GM21528 (cell line): ENCODE measurements around the gene USF2.
"Not testable (repeated sequence)": the region's sequence is repeated elsewhere in the genome, so short reads cannot be mapped to it uniquely, and the experiment has no call there.

Experiments
- ATAC-seq: cut with Tn5 transposase; IDR thresholded peaks from one replicate; pipeline ENCODE4 v1.9.1; 2021; ENCODE audit warnings: mild to moderate bottlenecking, moderate library complexity; ENCODE audit not compliant: unreplicated experiment, low FRiP score

The USF2 gene

GRCh38 chr19:35284153-35285094 lies 15.7 kb downstream of the USF2 start:
- ATAC-seq = no peak

GRCh38 chr19:35285095-35285449 lies 16.3 kb downstream of the USF2 start:
- ATAC-seq = no peak

GRCh38 chr19:35285465-35285864 lies 16.7 kb downstream of the USF2 start:
- not testable (repeated sequence) for ATAC-seq

- not testable (repeated sequence) for ATAC-seq
These were observed 17.3 kb downstream of the USF2 start for GRCh38 chr19:35286101-35286500.

- ATAC-seq = no peak
These were observed 19.0 kb downstream of the USF2 start for GRCh38 chr19:35287713-35288112.

GRCh38 chr19:35288331-35288730 lies 19.6 kb downstream of the USF2 start:
- ATAC-seq = no peak

- ATAC-seq = no peak
These were observed 20.1 kb downstream of the USF2 start for GRCh38 chr19:35288906-35289305.

GRCh38 chr19:35290381-35291127 lies 21.8 kb downstream of the USF2 start:
- ATAC-seq = no peak

GRCh38 chr19:35291259-35291658 lies 22.5 kb downstream of the USF2 start:
- no peak for ATAC-seq

- no peak for ATAC-seq
These were observed 23.2 kb downstream of the USF2 start, which contains the start of gene MAG for GRCh38 chr19:35291916-35292315. MAG (plus strand) TSS chr19:35292161; CDS start chr19:35295409, 3,248 bp downstream.

- ATAC-seq = no peak
These were observed 23.9 kb downstream of the USF2 start for GRCh38 chr19:35292421-35293362.

GRCh38 chr19:35293363-35293739 lies 24.6 kb downstream of the USF2 start:
- ATAC-seq = no peak

GRCh38 chr19:35293808-35294207 lies 25.0 kb downstream of the USF2 start:
- no peak for ATAC-seq

- no peak for ATAC-seq
These were observed 25.6 kb downstream of the USF2 start for GRCh38 chr19:35294328-35294727.

- ATAC-seq = no peak
These were observed 26.4 kb downstream of the USF2 start for GRCh38 chr19:35294859-35295791.

- no peak for ATAC-seq
These were observed 27.2 kb downstream of the USF2 start for GRCh38 chr19:35295792-35296462.

- ATAC-seq = no peak
These were observed 28.1 kb downstream of the USF2 start for GRCh38 chr19:35296644-35297514.

- ATAC-seq = no peak
These were observed 28.7 kb downstream of the USF2 start for GRCh38 chr19:35297515-35297848.
